ENCODE measurements around the gene MRPL21.

Gene MRPL21

DNA sequence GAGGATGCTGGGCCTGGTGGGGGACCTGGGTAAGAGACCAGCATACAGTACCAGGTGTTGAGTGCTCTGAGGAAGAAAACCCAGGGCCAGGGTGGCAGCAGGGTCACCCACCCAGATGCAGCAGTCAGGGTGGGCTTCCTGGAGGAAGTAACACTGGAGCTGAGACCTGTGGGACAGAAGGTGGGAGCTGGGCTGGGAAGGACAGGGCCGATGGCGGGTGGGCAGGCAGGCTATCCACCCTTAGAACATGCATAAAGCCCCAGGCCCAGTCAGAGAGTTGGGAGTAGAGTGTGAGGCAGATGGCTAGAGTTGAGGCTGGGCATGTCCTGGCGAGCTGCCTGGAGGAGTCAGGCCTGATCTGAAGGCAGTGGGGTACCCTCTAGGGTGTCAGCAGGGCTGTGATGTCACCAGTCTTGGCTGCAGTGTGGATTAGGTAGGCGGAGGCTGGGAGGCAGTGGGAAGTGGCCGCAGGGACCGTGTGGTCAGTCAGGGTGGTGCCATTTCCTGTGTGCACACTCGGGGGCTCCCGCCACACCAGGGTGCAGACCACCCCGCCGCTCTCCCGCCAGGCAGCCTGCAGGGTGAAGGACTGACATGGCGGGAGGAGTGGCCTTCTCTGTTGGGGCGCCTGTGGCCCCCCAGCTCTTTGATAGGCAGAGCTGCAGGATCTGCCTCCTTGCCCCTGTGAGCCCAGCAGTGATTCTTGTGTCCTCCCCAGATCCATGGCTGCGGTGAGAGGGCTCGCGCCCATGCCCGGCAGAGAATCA lies 35.4 kb upstream of the MRPL21 start:
- Histone ChIP-seq H3K4me2 (ENCODE audit: low read length) (no peak overlapping the region), H4K20me1 (ENCODE audit: control insufficient read depth, insufficient read depth, low read depth, low read length) (no peaks in the 10 kb centered on the region), H3K9me3 (ENCODE audit: control insufficient read depth, insufficient read depth, low read length) (no peaks in the 10 kb centered on the region), H3K27ac (ENCODE audit: low read depth, low read length) (no peak overlapping the region), H3K4me3 (ENCODE audit: low read length) (no peak overlapping the region), H3K27me3 (ENCODE audit: control insufficient read depth, low read length) (no peaks in the 10 kb centered on the region), H3K79me2 (ENCODE audit: control insufficient read depth, low read length) (no peaks in the 10 kb centered on the region), H3K36me3 (ENCODE audit: control insufficient read depth, low read length) (peaks cover 26% of the 10 kb centered on the region), H3F3A (ENCODE audit: control insufficient read depth, insufficient read depth) (no peaks in the 10 kb centered on the region), H3K4me1 (ENCODE audit: control insufficient read depth, low read length) (no peaks in the 10 kb centered on the region), H3K9me2 (replicated peaks; ENCODE audit: control insufficient read depth, low read length) (no peaks in the 10 kb centered on the region)
- TF ChIP-seq, protein P1, sequence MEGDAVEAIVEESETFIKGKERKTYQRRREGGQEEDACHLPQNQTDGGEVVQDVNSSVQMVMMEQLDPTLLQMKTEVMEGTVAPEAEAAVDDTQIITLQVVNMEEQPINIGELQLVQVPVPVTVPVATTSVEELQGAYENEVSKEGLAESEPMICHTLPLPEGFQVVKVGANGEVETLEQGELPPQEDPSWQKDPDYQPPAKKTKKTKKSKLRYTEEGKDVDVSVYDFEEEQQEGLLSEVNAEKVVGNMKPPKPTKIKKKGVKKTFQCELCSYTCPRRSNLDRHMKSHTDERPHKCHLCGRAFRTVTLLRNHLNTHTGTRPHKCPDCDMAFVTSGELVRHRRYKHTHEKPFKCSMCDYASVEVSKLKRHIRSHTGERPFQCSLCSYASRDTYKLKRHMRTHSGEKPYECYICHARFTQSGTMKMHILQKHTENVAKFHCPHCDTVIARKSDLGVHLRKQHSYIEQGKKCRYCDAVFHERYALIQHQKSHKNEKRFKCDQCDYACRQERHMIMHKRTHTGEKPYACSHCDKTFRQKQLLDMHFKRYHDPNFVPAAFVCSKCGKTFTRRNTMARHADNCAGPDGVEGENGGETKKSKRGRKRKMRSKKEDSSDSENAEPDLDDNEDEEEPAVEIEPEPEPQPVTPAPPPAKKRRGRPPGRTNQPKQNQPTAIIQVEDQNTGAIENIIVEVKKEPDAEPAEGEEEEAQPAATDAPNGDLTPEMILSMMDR (IDR thresholded peaks at IDR 0.05; ENCODE audit: low read depth, low read length, poor library complexity, severe bottlenecking) = no peak
- TF ChIP-seq EZH2phosphoT487 (IDR thresholded peaks at IDR 0.05; ENCODE audit: borderline replicate concordance, low read length) = no peak

DNA sequence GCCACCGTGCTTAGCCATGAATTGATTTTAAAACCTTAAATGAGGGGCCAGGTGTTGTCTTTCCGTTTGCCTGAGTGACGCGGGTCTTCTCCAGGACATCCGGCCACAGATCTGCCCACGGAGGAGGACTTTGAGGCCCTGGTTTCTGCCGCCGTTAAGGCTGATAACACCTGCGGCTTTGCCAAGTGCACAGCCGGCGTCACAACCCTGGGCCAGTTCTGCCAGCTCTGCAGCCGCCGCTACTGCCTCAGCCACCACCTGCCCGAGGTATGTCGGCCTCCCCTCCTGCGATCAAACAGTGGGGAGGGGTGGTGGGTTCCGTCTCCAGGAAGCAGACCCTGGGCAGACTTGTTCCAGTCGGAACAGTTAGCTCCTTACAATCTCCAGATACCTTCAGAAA lies 34.5 kb upstream of the MRPL21 start:
- Histone ChIP-seq H3K9me2 (replicated peaks; ENCODE audit: control insufficient read depth, low read length) (no peaks in the 10 kb centered on the region), H3K79me2 (ENCODE audit: control insufficient read depth, low read length) (no peaks in the 10 kb centered on the region), H3K4me3 (ENCODE audit: low read length) (no peak overlapping the region), H3K9me3 (ENCODE audit: control insufficient read depth, insufficient read depth, low read length) (no peaks in the 10 kb centered on the region), H3K27me3 (ENCODE audit: control insufficient read depth, low read length) (no peaks in the 10 kb centered on the region), H3K27ac (ENCODE audit: low read depth, low read length) (no peak overlapping the region), H3F3A (ENCODE audit: control insufficient read depth, insufficient read depth) (no peaks in the 10 kb centered on the region), H3K4me2 (ENCODE audit: low read length) (no peak overlapping the region), H4K20me1 (ENCODE audit: control insufficient read depth, insufficient read depth, low read depth, low read length) (no peaks in the 10 kb centered on the region), H3K36me3 (ENCODE audit: control insufficient read depth, low read length) (peaks cover 27% of the 10 kb centered on the region), H3K4me1 (ENCODE audit: control insufficient read depth, low read length) (no peaks in the 10 kb centered on the region)
- TF ChIP-seq, protein P1 (IDR thresholded peaks at IDR 0.05; ENCODE audit: low read depth, low read length, poor library complexity, severe bottlenecking) = no peak
- no peak for TF ChIP-seq EZH2phosphoT487 (IDR thresholded peaks at IDR 0.05; ENCODE audit: borderline replicate concordance, low read length)

DNA sequence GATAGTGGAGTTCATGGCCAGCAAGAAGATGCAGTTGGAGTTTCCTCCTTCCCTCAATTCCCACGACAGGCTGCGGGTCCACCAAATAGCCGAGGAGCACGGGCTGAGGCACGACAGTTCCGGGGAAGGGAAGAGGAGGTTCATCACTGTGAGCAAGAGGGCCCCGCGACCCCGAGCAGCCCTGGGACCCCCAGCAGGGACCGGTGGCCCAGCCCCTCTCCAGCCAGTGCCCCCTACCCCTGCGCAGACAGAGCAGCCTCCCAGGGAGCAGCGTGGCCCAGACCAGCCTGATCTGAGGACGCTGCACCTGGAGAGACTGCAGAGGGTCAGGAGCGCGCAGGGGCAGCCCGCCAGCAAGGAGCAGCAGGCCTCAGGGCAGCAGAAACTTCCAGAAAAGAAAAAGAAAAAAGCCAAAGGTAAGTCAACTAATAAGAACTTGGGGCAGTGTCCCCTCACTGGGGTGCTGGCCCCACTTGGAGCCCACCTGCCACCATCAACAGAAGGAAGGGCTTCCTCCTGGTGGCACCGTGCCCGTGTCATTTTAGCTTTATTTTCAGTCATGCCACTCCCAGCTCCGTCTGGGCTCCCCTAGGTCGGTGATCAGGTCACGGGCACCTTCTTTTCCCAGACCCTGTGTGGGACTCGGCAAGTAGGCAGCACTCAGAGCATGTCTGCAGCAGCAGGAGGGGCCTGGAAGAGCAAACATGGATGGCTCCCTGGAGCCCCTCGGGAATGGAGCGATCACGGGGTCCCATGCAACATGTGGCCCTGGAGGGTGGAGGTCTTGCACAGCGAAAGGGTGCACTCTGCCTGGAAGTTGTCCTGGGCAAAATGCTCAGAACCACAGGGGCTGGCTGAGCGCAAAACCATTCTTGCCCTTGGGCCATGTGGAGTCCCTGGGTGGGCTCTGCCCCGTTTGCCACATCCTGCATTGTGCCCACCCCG lies 33.3 kb upstream of the MRPL21 start:
- H3K4me1 ChIP-seq (ENCODE audit: control insufficient read depth, low read length) = no peaks in the 10 kb centered on the region
- H3K36me3 ChIP-seq (ENCODE audit: control insufficient read depth, low read length) = peaks cover 27% of the 10 kb centered on the region
- H3K4me2 ChIP-seq (ENCODE audit: low read length) = no peak overlapping the region
- H4K20me1 ChIP-seq (ENCODE audit: control insufficient read depth, insufficient read depth, low read depth, low read length) = no peaks in the 10 kb centered on the region
- no peaks in the 10 kb centered on the region for H3K9me3 ChIP-seq (ENCODE audit: control insufficient read depth, insufficient read depth, low read length)
- H3K27ac ChIP-seq (ENCODE audit: low read depth, low read length) = no peak overlapping the region
- no peak overlapping the region for H3K4me3 ChIP-seq (ENCODE audit: low read length)
- H3K27me3 ChIP-seq (ENCODE audit: control insufficient read depth, low read length) = no peaks in the 10 kb centered on the region
- TF ChIP-seq, protein P1 (IDR thresholded peaks at IDR 0.05; ENCODE audit: low read depth, low read length, poor library complexity, severe bottlenecking) = no peak
- no peak for TF ChIP-seq EZH2phosphoT487 (IDR thresholded peaks at IDR 0.05; ENCODE audit: borderline replicate concordance, low read length)
- H3F3A ChIP-seq (ENCODE audit: control insufficient read depth, insufficient read depth) = no peaks in the 10 kb centered on the region
- H3K79me2 ChIP-seq (ENCODE audit: control insufficient read depth, low read length) = no peaks in the 10 kb centered on the region
- no peaks in the 10 kb centered on the region for H3K9me2 ChIP-seq (replicated peaks; ENCODE audit: control insufficient read depth, low read length)

All from DOHH2 (cell line).